LoVo (cell line): ENCODE measurements around the gene IMP3.

Experiments used
- DNase-seq: peaks from one replicate; pipeline ENCODE4 v3.0.0-alpha.2; 2016; ENCODE audit warnings: low spot score

Gene IMP3

DNA sequence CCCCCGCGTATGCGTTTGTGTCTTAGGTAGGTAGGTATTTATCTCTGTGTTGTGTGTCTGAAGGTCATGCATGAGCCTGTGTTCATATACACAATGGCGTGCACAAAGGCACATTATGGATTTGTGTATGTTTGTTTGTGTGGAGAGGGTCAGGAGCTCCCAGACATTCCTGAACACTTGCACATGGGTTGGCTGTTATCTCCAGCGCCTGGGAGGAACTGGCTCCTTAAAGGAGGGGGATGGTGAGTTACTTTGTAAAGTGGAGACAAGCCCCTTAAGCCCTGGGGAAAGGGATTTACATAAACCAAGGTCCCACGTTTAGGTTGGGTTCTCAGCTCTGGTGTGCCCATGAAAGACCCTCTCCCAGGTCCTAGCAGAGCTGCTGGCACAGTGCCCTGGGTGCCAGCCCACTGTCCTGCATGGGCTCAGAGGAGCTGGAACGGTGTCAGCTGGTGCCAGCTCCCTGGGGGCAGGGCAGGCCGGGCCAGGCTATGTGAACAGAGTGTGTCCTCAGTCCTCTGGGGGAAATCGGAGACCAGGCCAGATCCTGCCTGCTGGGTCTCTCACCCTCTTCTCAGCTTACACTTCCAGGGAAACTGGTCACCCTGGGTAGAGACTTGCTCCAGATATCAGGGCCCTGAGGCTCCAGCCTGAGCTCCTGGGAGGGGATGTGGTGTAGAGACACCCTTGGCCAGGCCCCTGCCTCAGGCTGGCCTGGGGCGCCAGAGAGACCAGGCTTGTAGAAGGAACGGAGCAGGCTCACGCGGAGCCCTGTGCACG, 32.8 kb upstream of the IMP3 start:
- DNase-seq: no peak

- DNase-seq: no peak
These were observed 31.9 kb upstream of the IMP3 start for GRCh38 chr15:75671730-75672602.

- no peak for DNase-seq
These were observed 29.8 kb upstream of the IMP3 start for GRCh38 chr15:75669879-75670212.

- peak; percentile 73 for DNase-seq
These were observed 29.3 kb upstream of the IMP3 start for GRCh38 chr15:75669191-75669878.

GRCh38 chr15:75666823-75667501, 26.9 kb upstream of the IMP3 start:
- peak; percentile 14 for DNase-seq

GRCh38 chr15:75663931-75664421, 24.0 kb upstream of the IMP3 start:
- no peak for DNase-seq

- DNase-seq: no peak
These were observed 22.9 kb upstream of the IMP3 start for GRCh38 chr15:75662823-75663519.

DNA sequence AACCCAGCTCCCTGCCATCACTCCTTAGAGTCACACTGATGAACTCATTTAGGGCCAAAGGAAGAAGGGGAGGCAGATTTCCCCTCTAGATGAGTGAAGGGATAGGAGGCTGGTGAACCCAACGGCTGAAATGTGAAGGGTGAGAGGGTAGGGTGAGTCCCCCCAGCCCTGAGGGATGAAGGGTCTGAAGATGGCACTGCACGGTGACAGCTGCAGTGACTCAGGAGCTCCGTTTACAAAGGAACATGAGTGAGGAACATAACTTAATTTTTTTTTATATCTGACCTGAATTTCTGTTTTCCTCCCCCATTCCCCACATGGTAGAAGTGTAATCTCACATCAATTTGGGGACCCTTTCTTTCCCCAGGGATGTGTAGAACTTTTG, 21.7 kb upstream of the IMP3 start:
- no peak for DNase-seq

DNA sequence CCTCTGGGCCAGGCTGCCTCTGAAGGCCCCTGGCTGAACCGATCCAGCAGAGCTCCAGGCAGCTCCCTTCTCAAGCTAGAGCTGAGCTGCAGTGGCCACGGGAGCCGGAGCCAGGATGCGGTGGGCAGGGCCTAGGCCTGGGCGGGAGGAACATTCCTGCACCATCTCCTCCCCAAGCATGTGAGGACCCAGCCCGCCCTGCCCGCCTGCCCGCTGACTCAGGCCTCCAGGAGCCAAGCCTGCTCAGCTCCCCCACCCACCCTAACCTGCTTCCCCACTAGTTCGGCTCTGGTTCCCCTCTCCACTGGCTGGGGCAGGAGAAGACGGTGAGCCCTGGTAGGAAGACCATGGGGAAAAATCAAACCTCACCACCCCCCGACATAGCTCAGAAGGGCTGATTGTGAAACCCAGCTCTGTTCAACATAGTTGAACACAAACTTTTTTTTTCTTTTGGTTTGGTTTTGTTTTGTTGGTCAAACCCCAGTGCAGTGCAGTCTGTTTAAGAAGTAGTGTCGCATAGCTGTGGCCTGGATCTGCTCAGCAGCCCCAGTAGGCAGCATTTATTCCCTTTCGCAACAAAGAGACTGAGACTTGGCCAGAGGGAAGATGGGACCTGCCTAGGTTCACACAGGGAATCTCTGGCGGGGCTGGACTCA, 21.2 kb upstream of the IMP3 start:
- peak; percentile 45 for DNase-seq

- DNase-seq: no peak
These were observed 20.1 kb upstream of the IMP3 start for GRCh38 chr15:75659928-75660645.

GRCh38 chr15:75659141-75659771, 19.2 kb upstream of the IMP3 start:
- no peak for DNase-seq

DNA sequence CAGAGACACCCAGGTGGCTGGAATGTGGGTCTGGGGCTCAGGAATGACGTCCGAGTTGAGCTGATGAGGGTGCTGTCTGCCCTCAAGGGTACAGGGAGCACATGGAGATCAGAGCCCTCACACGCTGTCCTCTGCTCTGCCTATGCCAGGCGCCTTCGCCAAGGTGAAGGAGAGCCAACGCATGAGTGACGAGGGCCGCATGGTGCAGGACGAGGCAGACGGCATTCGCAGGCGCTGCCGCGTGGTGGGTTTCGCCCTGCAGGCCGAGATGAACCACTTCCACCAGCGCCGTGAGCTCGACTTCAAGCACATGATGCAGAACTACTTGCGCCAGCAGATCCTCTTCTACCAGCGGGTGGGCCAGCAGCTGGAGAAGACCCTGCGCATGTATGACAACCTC, 16.8 kb upstream of the IMP3 start:
- no peak for DNase-seq

DNA sequence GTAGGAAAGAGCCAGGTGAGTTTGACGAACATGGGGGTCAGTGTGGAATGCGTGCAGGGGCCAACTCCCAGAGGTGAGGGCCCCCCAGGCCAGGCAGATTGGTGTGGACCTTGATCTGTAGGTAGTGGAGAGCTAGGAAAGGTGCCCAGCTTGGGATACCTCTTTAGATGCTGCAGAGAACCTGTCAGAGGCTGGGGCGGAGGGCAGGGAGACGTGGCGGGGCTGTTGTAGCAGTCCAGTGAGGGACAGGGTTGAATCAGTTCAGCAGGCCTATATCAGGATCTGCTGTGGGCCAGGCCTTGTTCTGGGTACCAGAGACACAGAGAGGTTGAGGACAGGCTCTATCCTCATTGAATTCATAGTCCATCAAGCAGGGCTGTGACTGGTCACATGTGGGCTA, 16.3 kb upstream of the IMP3 start:
- DNase-seq: no peak

- DNase-seq: no peak
These were observed 15.9 kb upstream of the IMP3 start for GRCh38 chr15:75655931-75656330.

DNA sequence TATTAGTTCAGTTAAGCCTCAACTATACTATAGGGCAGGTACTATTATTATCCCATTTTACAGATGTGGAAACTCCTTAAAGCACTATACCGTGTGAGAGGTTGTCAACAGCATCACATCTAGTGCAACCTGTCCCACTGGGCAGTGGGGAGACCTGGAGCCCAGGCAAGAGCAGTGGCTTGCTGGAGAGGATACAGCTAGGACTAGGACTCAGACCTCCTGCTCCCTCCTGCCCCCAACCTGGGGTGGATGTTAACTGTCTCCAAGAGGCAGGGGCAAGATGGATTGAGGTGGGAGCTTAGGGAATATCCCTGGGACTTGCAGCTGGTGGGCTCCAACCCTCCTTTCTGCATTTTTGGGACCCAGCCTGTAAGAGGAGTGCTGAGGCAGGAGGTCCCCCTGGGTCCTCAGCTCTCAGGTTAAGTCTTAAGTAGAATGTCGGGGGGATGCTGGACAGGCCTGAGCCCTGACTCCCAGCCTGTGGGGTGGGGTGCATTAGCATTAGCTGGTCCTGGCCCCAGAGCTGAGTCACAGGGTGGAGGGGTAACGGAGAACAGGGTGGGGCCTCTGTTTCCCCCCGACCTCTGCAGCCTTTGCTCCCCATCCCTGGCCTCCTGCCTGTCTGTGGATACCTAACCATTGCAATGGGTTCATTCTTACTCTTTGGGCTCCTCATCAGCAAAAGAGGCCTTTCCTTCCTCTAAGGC, 14.3 kb upstream of the IMP3 start:
- DNase-seq: no peak

DNA sequence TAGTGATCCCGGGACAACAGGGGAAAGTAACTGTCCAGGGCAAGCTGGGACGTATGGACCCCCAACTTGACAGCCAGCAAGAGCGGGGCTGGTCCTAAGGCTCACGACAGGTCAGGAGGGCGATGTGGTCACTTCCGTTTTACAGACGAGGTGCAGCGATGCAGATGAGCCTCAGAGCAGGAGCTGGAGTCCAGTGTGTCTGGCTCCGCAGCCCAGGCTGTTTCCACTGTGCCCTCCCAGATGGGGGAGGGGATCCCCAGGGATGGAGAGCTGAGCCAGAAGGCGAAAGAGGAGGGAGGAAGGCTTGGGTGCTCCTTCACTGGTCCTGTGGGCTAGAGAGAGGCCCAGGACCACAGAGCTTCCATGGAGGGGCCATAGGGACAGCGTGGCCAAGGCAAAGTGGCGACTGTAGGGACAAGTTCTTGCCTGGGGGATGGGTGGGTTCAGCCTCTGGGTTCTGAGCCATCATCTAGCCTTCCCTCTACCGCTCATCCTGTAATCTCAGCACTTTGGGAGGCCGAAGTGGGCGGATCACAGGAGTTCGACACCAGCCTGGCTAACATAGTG, 13.4 kb upstream of the IMP3 start:
- DNase-seq: no peak

DNA sequence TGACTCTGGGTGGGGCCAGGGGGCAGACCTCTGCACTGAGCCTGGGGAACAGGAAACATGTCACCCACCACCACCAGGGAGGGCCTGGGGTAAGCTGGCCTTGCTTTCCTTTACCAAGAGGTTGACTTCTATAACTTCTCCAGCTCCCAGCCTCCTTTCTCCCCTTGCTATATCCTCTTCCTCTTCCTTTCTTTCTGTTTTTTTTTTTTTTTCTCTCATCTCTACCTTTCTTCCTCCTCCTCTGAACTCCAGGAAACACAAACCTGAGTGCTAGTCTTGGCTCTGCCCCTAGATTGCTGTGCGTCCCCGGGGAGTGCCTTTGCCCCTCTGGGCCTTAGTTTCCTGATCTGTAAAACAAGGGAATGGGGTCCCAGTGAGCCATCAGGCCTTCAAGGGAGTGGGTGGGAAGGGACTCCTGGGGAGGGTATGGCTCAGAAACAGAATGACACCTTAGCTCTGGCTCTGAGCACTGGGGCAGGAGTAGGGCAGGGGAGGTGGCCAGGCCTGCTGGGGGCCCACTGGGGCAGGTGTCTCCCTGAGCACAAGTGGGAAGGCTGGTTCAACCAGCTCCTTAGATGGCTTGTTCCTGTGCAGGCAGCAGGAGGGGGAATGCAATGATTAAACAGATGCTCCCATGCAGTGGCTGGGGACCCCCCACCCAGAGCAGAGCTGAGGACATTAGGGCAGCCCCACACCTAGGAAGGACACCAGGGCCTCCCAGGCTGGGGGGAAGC, 12.0 kb upstream of the IMP3 start:
- DNase-seq: no peak
